ENCODE results near the gene TSPAN4.

The TSPAN4 gene

GRCh38 chr11:883527-883926, 40.9 kb downstream of the TSPAN4 start:
- DNase-seq: no peak

- no peak for DNase-seq
These were observed 42.0 kb downstream of the TSPAN4 start for GRCh38 chr11:884578-885070.

- DNase-seq: no peak
These were observed 43.9 kb downstream of the TSPAN4 start for GRCh38 chr11:886568-886967.

- DNase-seq: no peak
These were observed 44.9 kb downstream of the TSPAN4 start for GRCh38 chr11:887589-887988.

GRCh38 chr11:888310-889212, 45.9 kb downstream of the TSPAN4 start:
- DNase-seq: peak in 4 of 51 donors; percentile 23 to 50 (median 40)

- no peak for DNase-seq
These were observed 46.6 kb downstream of the TSPAN4 start for GRCh38 chr11:889257-889656.

- DNase-seq: no peak
These were observed 47.2 kb downstream of the TSPAN4 start for GRCh38 chr11:889687-890475.

- DNase-seq: peak in 6 of 51 donors; percentile 20 to 38 (median 28)
These were observed 48.3 kb downstream of the TSPAN4 start for GRCh38 chr11:890794-891540.

GRCh38 chr11:893008-893654, 50.5 kb downstream of the TSPAN4 start:
- DNase-seq: no peak

- DNase-seq: no peak
These were observed 52.0 kb downstream of the TSPAN4 start for GRCh38 chr11:894575-895201.

- no peak for DNase-seq
These were observed 52.9 kb downstream of the TSPAN4 start for GRCh38 chr11:895331-896110.

- no peak for DNase-seq
These were observed 54.8 kb downstream of the TSPAN4 start for GRCh38 chr11:897253-898142.

GRCh38 chr11:898143-898511, 55.5 kb downstream of the TSPAN4 start:
- peak in 2 of 51 donors; percentile 12 to 31 for DNase-seq

GRCh38 chr11:898540-899190, 56.0 kb downstream of the TSPAN4 start:
- DNase-seq: peak in 3 of 51 donors; percentile 16 to 38 (median 31)

GRCh38 chr11:899724-900123, 57.1 kb downstream of the TSPAN4 start:
- DNase-seq: no peak

GRCh38 chr11:900545-900944, 57.9 kb downstream of the TSPAN4 start:
- DNase-seq: no peak

GRCh38 chr11:901452-902061, 58.9 kb downstream of the TSPAN4 start:
- DNase-seq: no peak

GRCh38 chr11:904380-904779, 61.7 kb downstream of the TSPAN4 start:
- DNase-seq: no peak

Data from hypothalamus (tissue), 51 donors.